Stimulated activated effector memory CD8-positive, alpha-beta T cell treated with anti-CD3 and anti-CD28 coated beads, Interleukin-12 subunit alpha, Interleukin-12 subunit beta, amount 100 ng/mL, for 72 hours (primary cell): ENCODE data around the gene CELF5.
A peak's percentile ranks its signal among the peaks of the same experiment; 100 is the strongest.
"Not testable (repeated sequence)": the region's sequence is repeated elsewhere in the genome, so short reads cannot be mapped to it uniquely, and the experiment has no call there.

Source experiments
- ATAC-seq: fragments of 150-1000 bp; cut with Tn5 transposase; 2 replicates; pipeline ENCODE4 v1.10.0; 2021
- DNase-seq, 2 donors: peaks; one replicate each; pipeline ENCODE4 v3.0.0; 2021 to 2022; ENCODE audit warnings: low spot score in 2 of 2
- H3K27ac Mint-ChIP-seq: one replicate; pipeline ENCODE4 v1.8.0; 2022; ENCODE audit warnings: mild to moderate bottlenecking, mixed read lengths
- H3K36me3 Mint-ChIP-seq: one replicate; pipeline ENCODE4 v1.8.0; 2022; ENCODE audit warnings: mild to moderate bottlenecking, mixed read lengths
- H3K4me1 Mint-ChIP-seq: one replicate; pipeline ENCODE4 v1.8.0; 2022; ENCODE audit warnings: mixed read lengths
- H3K4me3 Mint-ChIP-seq: one replicate; pipeline ENCODE4 v1.8.0; 2022; ENCODE audit warnings: mild to moderate bottlenecking, mixed read lengths
- H3K9me3 Mint-ChIP-seq: one replicate; pipeline ENCODE4 v1.8.0; 2022; ENCODE audit warnings: mixed read lengths

CELF5 gene

DNA sequence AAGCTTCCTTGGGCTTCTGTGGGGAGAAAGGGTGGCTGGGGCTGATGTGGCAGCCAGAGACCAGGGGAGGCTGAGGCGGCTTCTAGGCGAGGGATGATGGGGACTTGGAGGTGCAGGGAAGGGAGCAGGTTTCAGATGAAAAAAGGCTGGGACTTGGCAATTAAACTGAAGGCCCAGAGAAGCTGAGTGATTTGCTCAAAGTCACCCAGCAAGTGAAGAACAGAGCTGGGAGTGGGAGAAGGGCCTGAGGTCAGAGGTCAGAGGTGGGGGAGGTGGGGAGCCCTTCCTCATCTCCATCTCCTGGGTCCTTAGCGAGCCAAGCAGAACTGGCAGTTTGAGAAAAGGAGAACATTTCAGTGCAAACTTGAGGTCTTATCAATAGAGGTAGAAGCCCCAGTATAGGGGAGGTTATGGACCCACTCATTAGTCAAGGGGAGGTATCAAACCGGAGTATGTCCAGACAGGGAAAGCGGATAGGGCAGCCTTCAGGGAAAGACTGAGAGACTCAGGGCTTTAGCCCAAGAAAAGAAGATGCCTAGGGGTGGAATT is 92.3 kb downstream of the CELF5 start:
- Mint-ChIP-seq H3K4me1 (peaks cover 6% of the 10 kb centered on the region), H3K27ac (no peak overlapping the region), H3K36me3 (no peaks in the 10 kb centered on the region), H3K4me3 (no peak overlapping the region), H3K9me3 (no peaks in the 10 kb centered on the region)
- ATAC-seq (no peak), DNase-seq (no peak)

DNA sequence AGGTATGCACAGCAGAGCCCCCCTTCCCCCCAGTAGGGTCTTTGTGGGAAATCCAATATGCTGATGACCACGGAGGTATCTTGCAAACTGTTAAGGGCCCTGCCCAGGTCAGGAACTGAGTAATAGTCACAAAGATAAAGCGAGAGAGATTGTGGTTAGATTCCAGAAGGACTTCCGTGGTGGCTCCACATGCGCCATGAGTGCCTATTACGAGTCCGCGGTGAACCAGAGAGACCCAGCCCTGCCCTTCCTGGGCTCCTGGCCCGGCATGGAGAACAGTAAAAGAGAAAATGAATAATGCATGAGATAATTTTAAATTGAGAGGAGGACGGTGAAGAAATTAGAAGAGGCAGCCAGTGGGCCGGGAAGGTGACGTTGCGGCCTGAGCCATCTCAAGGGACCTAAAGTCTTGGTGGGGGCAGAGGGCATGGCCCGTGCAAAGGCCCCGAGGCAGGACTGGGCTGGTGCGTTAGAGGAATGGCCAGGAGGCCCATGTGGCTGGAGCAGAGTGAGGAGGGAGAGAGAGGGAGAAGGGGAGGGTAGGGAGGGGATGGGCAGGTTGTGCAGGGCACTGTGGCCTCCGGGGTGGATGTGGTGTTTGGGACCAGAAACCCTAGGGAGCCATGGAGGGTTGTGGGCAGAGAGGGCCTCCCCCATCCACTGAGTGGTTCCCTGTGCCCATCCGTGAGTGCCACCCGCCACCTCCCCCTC is 95.3 kb downstream of the CELF5 start:
- Mint-ChIP-seq H3K36me3 (no peaks in the 10 kb centered on the region), H3K27ac (no peak overlapping the region), H3K4me1 (peaks cover 6% of the 10 kb centered on the region), H3K4me3 (no peak overlapping the region), H3K9me3 (no peaks in the 10 kb centered on the region)
- DNase-seq (no peak), ATAC-seq (no peak)

DNA sequence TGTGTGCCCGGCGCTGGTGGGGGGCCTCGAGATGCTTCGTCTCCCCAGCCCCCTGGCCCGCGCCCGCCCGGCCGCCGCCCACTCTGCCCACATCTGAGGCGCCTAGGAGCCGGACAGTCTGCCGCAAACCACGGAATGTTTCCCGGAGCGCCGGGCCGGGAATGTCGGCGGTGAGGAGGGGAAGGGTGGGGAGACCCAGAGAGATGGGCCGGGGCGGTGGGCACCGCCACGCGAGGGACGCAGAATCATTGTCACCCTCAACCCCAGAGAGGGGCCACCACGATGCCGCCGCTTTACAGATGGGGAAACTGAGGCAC is 95.9 kb downstream of the CELF5 start:
- no peaks in the 10 kb centered on the region for H3K36me3 Mint-ChIP-seq
- ATAC-seq (no peak), DNase-seq (no peak)
- no peaks in the 10 kb centered on the region for H3K9me3 Mint-ChIP-seq
- no peak overlapping the region for H3K4me3 Mint-ChIP-seq
- H3K27ac Mint-ChIP-seq = no peak overlapping the region
- H3K4me1 Mint-ChIP-seq = peaks cover 6% of the 10 kb centered on the region

DNA sequence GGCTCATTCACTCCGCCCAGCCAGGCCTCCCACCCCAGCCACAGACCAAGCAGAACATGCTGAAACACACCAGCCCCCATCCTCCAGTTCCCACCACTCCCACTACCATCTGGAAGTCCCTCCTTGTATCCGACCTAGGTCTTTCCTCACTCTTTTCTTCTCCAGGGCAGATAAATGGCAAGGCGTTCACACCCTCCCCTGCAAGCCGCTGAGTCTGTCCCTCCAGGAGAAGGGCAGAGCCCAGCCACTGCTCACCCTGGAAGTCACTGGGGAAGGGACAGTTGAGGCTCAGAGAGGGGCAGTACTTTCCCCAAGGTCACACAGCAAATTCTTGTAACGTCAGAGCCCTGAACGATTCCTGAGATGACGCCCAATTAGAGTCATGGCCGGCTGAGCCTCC is 96.4 kb downstream of the CELF5 start:
- H3K4me1 Mint-ChIP-seq = peaks cover 6% of the 10 kb centered on the region
- no peak overlapping the region for H3K27ac Mint-ChIP-seq
- no peak overlapping the region for H3K4me3 Mint-ChIP-seq
- no peaks in the 10 kb centered on the region for H3K9me3 Mint-ChIP-seq
- H3K36me3 Mint-ChIP-seq = no peaks in the 10 kb centered on the region
- DNase-seq (no peak), ATAC-seq (no peak)

DNA sequence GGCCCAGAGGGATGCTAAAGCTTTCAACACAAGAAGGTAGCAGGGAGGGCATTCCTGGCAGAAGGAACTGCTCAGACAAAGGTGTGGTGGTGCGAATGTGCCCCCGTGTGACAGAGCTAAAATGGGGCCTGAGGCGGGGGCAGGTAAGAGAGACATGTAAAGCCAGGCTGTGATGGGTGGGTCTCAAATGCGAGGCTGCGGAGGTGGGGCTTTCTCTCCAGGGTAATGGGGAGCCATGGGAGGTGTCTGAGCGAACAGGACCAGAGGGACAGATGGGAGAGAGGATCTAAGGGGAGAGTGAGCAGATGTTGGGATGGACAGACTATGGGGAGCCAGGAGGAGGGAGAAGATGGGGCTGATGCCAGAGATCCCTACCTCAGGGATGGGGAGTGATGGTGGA is 97.2 kb downstream of the CELF5 start:
- ATAC-seq (no peak), DNase-seq (no peak)
- no peak overlapping the region for H3K4me3 Mint-ChIP-seq
- H3K27ac Mint-ChIP-seq = no peak overlapping the region
- no peaks in the 10 kb centered on the region for H3K9me3 Mint-ChIP-seq
- no peaks in the 10 kb centered on the region for H3K36me3 Mint-ChIP-seq
- no peaks in the 10 kb centered on the region for H3K4me1 Mint-ChIP-seq

DNA sequence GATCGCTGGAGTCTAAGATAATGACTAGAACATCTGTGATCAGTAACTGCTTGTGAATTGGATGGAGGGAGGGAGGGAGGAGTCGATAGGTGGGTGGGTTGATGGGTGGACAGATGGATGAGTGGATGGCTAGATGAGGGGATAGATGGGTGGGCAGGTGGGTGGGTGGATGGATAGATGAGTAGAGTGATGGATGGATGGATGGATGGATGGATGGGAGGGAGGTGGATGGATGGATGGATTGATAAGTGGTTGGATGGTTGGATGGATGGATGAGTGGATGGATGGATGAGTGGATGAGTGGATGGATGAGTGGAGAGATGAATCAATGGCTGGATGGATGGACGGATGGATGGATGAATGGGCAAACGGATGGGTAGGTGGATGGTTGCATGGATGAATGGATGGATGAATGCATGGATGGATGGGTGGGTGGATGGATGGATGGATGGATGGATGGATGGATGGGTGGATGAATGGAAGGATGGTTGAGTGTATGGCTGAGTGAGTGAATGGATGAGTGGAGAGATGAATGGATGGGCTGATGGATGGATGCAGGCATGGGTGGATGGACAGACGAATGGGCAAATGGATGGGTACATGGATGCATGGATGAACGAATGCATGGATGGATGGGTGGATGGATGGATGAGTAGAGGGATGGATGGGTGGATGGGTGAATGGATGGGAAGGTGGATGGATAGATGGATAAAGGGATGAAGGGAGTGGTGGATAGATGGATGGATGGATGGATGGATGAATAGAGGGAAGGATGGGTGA is 97.9 kb downstream of the CELF5 start:
- no peak overlapping the region for H3K27ac Mint-ChIP-seq
- H3K36me3 Mint-ChIP-seq = no peaks in the 10 kb centered on the region
- H3K4me3 Mint-ChIP-seq = no peak overlapping the region
- H3K9me3 Mint-ChIP-seq = no peaks in the 10 kb centered on the region
- ATAC-seq = no peak
- no peak for DNase-seq
- H3K4me1 Mint-ChIP-seq = no peaks in the 10 kb centered on the region

DNA sequence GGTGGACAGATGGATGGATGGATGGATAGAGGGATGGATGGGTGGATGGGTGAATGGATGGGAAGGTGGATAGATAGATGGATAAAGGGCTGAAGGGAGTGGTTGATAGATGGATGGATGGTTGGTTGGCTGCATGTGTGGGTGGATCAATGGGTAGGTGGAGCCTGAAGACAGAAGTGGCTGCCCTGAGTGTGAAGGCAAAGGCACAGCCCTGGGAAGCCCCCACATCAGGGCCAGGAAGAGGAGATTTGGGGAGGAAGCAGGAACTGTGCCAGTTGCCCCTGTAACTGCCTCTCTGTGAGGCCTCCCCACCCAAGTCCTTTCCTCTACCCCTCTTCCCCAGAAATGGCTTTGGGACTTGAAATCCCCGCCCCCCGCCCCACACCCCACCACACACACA is 98.6 kb downstream of the CELF5 start:
- Mint-ChIP-seq H3K27ac (no peak overlapping the region), H3K9me3 (no peaks in the 10 kb centered on the region)
- ATAC-seq = no peak

DNA sequence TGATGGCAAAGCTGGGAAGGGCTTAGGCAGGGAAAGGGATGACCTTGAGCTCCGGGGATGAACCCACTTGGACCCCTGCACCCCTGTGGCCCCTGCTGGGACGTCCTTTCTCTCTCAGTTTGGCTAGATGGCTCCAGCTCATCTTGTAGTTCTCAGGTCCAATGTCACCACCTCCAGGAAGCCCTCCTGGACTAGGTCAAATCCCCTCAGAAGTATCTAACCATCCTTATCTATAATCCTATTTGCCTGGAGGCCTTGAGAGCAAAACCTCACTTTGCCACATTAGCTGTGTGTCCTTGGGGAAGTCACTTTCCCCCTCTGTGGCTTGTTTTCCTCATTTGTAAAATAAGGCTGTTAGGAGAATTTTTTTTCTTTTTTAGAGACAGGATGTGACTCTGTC is 99.2 kb downstream of the CELF5 start:
- no peak overlapping the region for H3K27ac Mint-ChIP-seq
- ATAC-seq = no peak
- no peak for DNase-seq
- H3K9me3 Mint-ChIP-seq = no peaks in the 10 kb centered on the region
- H3K4me1 Mint-ChIP-seq = no peaks in the 10 kb centered on the region
- H3K4me3 Mint-ChIP-seq = no peak overlapping the region
- no peaks in the 10 kb centered on the region for H3K36me3 Mint-ChIP-seq

More for the DNA sequence above, 98.6 kb downstream of the CELF5 start:
- DNase-seq = no peak
- Mint-ChIP-seq H3K4me1 (no peaks in the 10 kb centered on the region), H3K4me3 (no peak overlapping the region), H3K36me3 (no peaks in the 10 kb centered on the region)

DNA sequence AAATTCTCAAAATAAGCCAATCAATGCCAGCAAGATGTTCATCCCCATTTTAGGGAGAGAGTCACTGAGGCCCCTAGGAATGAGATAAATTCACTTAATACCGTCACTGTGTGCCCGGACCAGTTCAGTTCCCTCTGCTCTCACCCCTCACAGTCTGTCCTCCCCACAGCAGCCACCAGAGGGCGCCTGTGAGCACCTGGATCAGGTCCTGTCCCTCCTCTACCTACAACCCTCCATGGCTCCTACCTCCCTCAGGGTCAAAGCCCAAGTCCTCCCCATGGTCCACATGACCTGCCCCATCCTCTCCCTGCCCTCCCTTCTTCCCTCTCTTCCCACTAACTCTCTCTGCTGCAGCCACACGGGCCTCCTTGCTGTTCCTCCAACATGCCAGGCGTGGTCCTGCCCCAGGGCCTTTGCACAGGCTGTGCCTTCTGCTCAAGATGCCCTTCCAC is 100.0 kb downstream of the CELF5 start:
- H3K9me3 Mint-ChIP-seq = no peaks in the 10 kb centered on the region
- ATAC-seq (peak; percentile 75), DNase-seq (peak; percentile 81 to 92)
- no peak overlapping the region for H3K27ac Mint-ChIP-seq
- H3K4me3 Mint-ChIP-seq = no peak overlapping the region
- no peaks in the 10 kb centered on the region for H3K4me1 Mint-ChIP-seq
- no peaks in the 10 kb centered on the region for H3K36me3 Mint-ChIP-seq

DNA sequence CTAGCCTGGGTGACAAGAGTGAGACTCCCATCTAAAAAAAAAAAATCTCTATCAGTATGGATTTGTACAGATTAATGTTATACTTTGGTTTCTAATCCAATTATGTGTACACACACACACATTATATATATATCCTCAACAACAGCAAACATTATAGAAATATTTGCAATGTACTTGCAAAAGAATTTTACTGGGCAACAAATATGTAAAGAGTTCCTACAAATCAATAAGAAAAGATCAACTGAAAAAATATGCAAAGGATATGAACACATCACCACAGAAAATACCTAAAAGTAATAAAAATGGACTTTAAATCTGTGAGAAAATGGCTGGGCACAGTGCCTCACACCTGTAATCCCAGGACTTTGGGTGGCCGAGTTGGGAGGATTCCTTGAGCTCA is 101.0 kb downstream of the CELF5 start:
- ATAC-seq (no peak), DNase-seq (no peak)
- no peak overlapping the region for H3K27ac Mint-ChIP-seq
- no peaks in the 10 kb centered on the region for H3K36me3 Mint-ChIP-seq
- no peaks in the 10 kb centered on the region for H3K4me1 Mint-ChIP-seq
- H3K4me3 Mint-ChIP-seq = no peak overlapping the region
- no peaks in the 10 kb centered on the region for H3K9me3 Mint-ChIP-seq

DNA sequence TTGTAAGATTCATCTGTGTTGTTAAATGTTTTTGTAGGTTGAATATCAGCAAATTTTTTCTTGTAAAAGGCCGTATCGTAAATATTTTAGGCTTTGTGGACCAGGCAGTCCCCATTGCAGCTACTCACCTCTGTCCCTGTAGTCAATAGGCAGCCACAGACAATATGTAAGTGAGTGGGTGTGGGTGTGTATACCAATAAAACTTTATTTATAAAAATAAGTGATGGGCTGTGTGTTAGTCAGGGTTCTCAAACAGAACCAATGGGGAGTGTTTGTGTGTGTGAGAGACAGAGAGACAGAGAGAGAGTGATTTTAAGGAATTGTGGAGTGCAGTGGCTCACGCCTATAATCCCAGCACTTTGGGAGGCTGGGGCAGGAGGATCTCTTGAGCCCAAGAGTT is 104.3 kb downstream of the CELF5 start:
- Mint-ChIP-seq H3K9me3 (peaks cover 3% of the 10 kb centered on the region), H3K4me1 (peaks cover 4% of the 10 kb centered on the region), H3K4me3 (no peak overlapping the region), H3K27ac (no peak overlapping the region), H3K36me3 (no peaks in the 10 kb centered on the region)
- no peak for DNase-seq
- no peak for ATAC-seq

DNA sequence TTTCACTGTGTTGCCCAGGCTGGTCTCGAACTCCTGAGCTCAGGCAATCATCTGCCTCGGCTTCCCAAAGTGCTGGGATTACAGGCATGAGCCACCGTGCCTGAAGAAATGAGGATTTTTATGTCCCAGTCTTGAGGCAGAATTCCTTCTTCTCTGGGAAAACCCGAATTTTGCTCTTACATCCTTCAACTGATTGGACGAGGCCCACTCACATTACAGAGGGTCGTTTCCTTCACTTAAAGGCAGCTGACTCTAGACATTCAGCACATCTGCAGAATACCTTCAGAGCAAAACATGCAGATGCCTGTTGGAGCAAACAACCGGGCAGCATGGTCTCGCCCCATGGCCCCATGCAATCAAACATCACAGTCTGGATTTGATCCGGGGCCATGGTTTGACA is 105.6 kb downstream of the CELF5 start:
- Mint-ChIP-seq H3K27ac (no peak overlapping the region), H3K4me1 (peaks cover 4% of the 10 kb centered on the region), H3K9me3 (peaks cover 3% of the 10 kb centered on the region), H3K4me3 (no peak overlapping the region), H3K36me3 (no peaks in the 10 kb centered on the region)
- ATAC-seq = no peak
- no peak for DNase-seq

DNA sequence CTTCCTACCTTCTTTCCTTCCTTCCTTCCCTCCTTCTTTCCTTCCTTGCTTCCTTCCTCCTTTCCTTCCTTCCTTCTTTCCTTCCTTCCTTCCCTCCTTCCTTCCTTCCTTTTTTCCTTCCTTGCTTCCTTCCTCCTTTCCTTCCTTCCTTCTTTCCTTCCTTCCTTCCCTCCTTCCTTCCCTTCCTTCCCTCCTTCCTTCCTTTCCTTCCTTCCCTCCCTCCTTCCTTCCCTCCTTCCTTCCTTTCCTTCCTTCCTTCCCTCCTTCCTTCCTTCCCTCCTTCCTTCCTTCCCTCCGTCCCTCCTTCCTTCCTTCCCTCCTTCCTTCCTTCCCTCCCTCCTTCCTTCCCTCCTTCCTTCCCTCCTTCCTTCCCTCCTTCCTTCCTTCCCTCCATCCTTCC is 107.8 kb downstream of the CELF5 start:
- not testable (repeated sequence) for ATAC-seq, H3K9me3 Mint-ChIP-seq, DNase-seq, H3K27ac Mint-ChIP-seq, H3K4me3 Mint-ChIP-seq, H3K4me1 Mint-ChIP-seq, H3K36me3 Mint-ChIP-seq

DNA sequence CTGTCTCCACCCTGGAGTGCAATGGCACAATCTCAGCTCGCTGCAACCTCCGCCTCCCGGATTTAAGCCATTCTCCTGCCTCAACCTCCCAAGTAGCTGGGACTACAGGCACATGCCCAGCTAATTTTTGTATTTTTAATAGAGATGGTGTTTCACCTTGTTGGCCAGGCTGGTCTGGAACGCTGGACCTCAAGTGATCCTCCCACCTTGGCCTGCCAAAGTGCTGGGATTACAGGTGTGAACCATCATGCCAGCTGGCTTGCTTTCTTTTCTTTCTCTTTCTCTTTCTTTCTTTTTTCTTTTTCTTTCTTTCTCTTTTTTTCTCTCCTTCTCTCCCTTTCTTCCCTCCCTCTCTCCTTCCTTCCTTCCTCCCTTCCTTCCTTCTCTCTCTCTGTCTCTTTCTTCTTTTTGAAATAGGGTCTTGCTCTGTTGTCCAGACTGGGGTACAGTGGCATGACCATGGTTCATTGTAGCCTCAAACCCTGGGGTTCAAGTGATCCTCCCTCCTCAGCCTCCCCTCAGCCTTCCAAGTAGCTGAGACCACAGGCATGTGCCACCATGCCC is 108.6 kb downstream of the CELF5 start:
- Mint-ChIP-seq H3K36me3 (no peaks in the 10 kb centered on the region), H3K27ac (peak overlapping the region; percentile 46), H3K4me1 (peaks cover 4% of the 10 kb centered on the region), H3K9me3 (peaks cover 3% of the 10 kb centered on the region), H3K4me3 (no peak overlapping the region)
- ATAC-seq (no peak), DNase-seq (no peak)

DNA sequence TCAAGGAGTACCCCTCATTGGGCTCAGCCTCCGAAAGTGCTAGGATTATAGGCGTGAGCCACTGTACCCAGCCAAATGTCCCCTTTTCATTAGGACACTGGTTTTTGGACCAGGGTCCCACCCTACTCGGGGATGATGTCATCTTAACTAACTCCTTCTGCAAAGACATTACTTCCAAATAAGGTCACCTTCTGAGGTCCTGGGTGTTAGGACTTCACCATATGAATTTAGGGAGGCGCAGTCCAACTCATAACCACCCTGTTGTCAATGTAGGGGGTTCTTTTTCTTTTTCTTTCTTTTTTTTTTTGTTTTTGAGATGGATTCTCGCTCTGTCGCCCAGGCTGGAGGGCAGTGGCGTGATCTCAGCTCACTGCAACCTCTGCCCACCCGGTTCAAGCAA is 109.2 kb downstream of the CELF5 start:
- Mint-ChIP-seq H3K4me3 (no peak overlapping the region), H3K27ac (peak overlapping the region; percentile 46), H3K9me3 (peaks cover 3% of the 10 kb centered on the region), H3K36me3 (no peaks in the 10 kb centered on the region), H3K4me1 (peaks cover 9% of the 10 kb centered on the region)
- ATAC-seq (no peak), DNase-seq (no peak)
